ENCODE measurements around the gene POU3F3. TPM values are rescaled to one million over a fixed set of nuclear protein-coding genes. Genes with fewer than 3 reads are reported as not detected.

The POU3F3 gene
- polyA plus RNA-seq, 3 donors: not detected

- TF ChIP-seq CTCF (IDR thresholded peaks at IDR 0.05): no peak
- H4K20me1 ChIP-seq (ENCODE audit: insufficient read depth, low read length): no peaks in the 10 kb centered on the region
- H3K27ac ChIP-seq (ENCODE audit: low read depth in 1 of 2, low read length in 2 of 2): no peak overlapping the region
- H2AFZ ChIP-seq (ENCODE audit: insufficient read depth, low read depth, low read length, poor library complexity, severe bottlenecking): peak overlapping the region; percentile 18
- peak overlapping the region in 1 of 7 donors; percentile 31 for H3K27ac Mint-ChIP-seq
- H3K4me1 ChIP-seq (ENCODE audit: control insufficient read depth in 1 of 2, insufficient read depth in 2 of 2, low read length in 2 of 2): peaks cover 24 to 28% of the 10 kb centered on the region in 2 donors
- intact Hi-C loops (cut with micrococcal nuclease): no loop called here
- peaks cover 2 to 5% of the 10 kb centered on the region in 2 donors for H3K27me3 ChIP-seq (ENCODE audit: control insufficient read depth in 2 of 2, insufficient read depth in 2 of 2, low read length in 2 of 2)
- peaks cover 0 to 12% (median 2%) of the 10 kb centered on the region in 7 donors for H3K9me3 Mint-ChIP-seq
- H3K4me3 Mint-ChIP-seq: peak overlapping the region in 1 of 2 donors; percentile 3
- H3K27me3 Mint-ChIP-seq (ENCODE audit: low read depth in 3 of 3): peaks cover 7 to 11% (median 8%) of the 10 kb centered on the region in 3 donors
- peak overlapping the region in 1 of 3 experiments; percentile 19 for H3K4me3 ChIP-seq (replicated peaks in 1 of 3; ENCODE audit: low read depth in 2 of 3, low read length in 3 of 3)
- no peaks in the 10 kb centered on the region for H3K36me3 ChIP-seq (replicated peaks in 1 of 2; ENCODE audit: control insufficient read depth in 1 of 2, insufficient read depth in 2 of 2, low read length in 2 of 2)
- no peaks in the 10 kb centered on the region for H3K79me2 ChIP-seq (ENCODE audit: insufficient read depth, low read length)
- DNase-seq: no peak
- no peaks in the 10 kb centered on the region for H3K9me3 ChIP-seq (replicated peaks in 1 of 2; ENCODE audit: control insufficient read depth in 1 of 2, insufficient read depth in 1 of 2, low read length in 2 of 2)
- 50% methylated on average over 2 of the region's 7 CpGs for WGBS (ENCODE audit: insufficient coverage)
- H3K4me2 ChIP-seq (replicated peaks; ENCODE audit: extremely low read depth, low read length, poor library complexity, severe bottlenecking): peak overlapping the region; percentile 19
- H3K4me1 Mint-ChIP-seq: peaks cover 26% of the 10 kb centered on the region
- no peak overlapping the region for H3K9ac ChIP-seq (ENCODE audit: insufficient read depth, low read length, poor library complexity, severe bottlenecking)
- no peaks in the 10 kb centered on the region for H3K36me3 Mint-ChIP-seq
Measured at GRCh38 chr2:104888489-104889258, 34.8 kb downstream of the POU3F3 start.

DNA sequence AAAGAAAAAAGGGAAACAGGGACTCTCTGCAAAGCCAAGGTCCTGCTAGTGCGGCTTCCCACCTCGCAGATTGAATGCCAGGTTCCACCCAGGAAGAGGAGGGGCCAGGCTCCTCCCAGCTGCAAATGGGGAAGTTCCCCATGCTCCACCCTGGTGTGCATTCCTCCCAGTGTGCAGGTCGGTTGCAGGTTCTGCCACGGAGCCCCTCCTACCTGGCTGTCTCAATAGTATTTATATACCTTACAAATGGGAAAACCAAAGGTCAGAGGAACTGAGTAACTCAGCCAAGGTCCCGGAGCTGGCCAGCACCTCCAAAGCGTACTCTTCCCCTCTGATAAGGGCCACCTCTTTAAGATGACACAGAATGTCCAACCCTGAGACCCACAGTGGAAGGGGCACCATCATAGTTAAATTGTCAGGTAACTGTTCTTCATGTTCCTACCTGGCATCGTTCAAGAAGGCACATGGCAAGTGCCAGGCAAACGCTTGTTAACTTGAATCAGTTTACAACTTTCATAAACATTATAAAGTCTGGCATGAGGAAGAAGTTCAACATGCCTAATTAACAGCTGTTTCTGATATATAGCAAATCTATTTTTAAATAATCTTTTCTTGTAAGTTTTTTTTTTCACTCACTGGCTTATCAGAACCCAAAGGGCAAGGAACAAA is 35.5 kb downstream of the POU3F3 start:
- peak overlapping the region in 1 of 3 experiments; percentile 19 for H3K4me3 ChIP-seq (replicated peaks in 1 of 3; ENCODE audit: low read depth in 2 of 3, low read length in 3 of 3)
- no peak overlapping the region for H3K9ac ChIP-seq (ENCODE audit: insufficient read depth, low read length, poor library complexity, severe bottlenecking)
- no peak for TF ChIP-seq CTCF (IDR thresholded peaks at IDR 0.05)
- H3K36me3 ChIP-seq (replicated peaks in 1 of 2; ENCODE audit: control insufficient read depth in 1 of 2, insufficient read depth in 2 of 2, low read length in 2 of 2): no peaks in the 10 kb centered on the region
- peak overlapping the region; percentile 19 for H3K4me2 ChIP-seq (replicated peaks; ENCODE audit: extremely low read depth, low read length, poor library complexity, severe bottlenecking)
- H3K27me3 ChIP-seq (ENCODE audit: control insufficient read depth in 2 of 2, insufficient read depth in 2 of 2, low read length in 2 of 2): no peaks in the 10 kb centered on the region
- peaks cover 0 to 6% (median 2%) of the 10 kb centered on the region in 3 donors for H3K27me3 Mint-ChIP-seq (ENCODE audit: low read depth in 3 of 3)
- intact Hi-C loops (cut with micrococcal nuclease): no loop called here
- no peak overlapping the region for H3K27ac Mint-ChIP-seq
- peak overlapping the region; percentile 18 for H2AFZ ChIP-seq (ENCODE audit: insufficient read depth, low read depth, low read length, poor library complexity, severe bottlenecking)
- H3K9me3 Mint-ChIP-seq: peaks cover 0 to 12% (median 4%) of the 10 kb centered on the region in 7 donors
- no peaks in the 10 kb centered on the region for H3K9me3 ChIP-seq (replicated peaks in 1 of 2; ENCODE audit: control insufficient read depth in 1 of 2, insufficient read depth in 1 of 2, low read length in 2 of 2)
- H4K20me1 ChIP-seq (ENCODE audit: insufficient read depth, low read length): no peaks in the 10 kb centered on the region
- H3K36me3 Mint-ChIP-seq: no peaks in the 10 kb centered on the region
- DNase-seq: peak; percentile 25 to 49 (median 33)
- H3K4me1 Mint-ChIP-seq: peaks cover 26% of the 10 kb centered on the region
- H3K27ac ChIP-seq (ENCODE audit: low read depth in 1 of 2, low read length in 2 of 2): no peak overlapping the region
- peak overlapping the region in 1 of 2 donors; percentile 52 for H3K4me3 Mint-ChIP-seq
- 0% methylated on average over 2 of the region's 8 CpGs for WGBS (ENCODE audit: insufficient coverage)
- no peaks in the 10 kb centered on the region for H3K79me2 ChIP-seq (ENCODE audit: insufficient read depth, low read length)
- H3K4me1 ChIP-seq (ENCODE audit: control insufficient read depth in 1 of 2, insufficient read depth in 2 of 2, low read length in 2 of 2): peaks cover 24 to 28% of the 10 kb centered on the region in 2 donors
